ENCODE data around the gene CDHR3.

GRCh38 chr7:106001196-106001595 is 38.1 kb downstream of the CDHR3 start:
- TF ChIP-seq FOXP2 (optimal IDR thresholded peaks at IDR 0.05; ENCODE audit: control extremely low read depth, extremely low read length, insufficient read depth) (no peak), POLR2AphosphoS5 (IDR thresholded peaks at IDR 0.05; ENCODE audit: borderline replicate concordance, low read depth, low read length) (no peak), EZH2 (IDR thresholded peaks at IDR 0.05) (no peak)
